Uterus (tissue), 2 donors: ENCODE results near the gene DSG2.

ENCODE experiments used
- CTCF ChIP-seq, 4 experiments: fragments of 200-600 bp in 2 of 4; fragments of 450-650 bp in 2 of 4; sonication (generic) in 2 of 4; IDR thresholded peaks; one replicate each; pipeline ENCODE4 v1.5.1; 2016 to 2019; ENCODE audit warnings: antibody characterized with exemption in 4 of 4, mild to moderate bottlenecking in 2 of 4, moderate library complexity in 1 of 4
- POLR2A ChIP-seq, 2 donors: fragments of 450-650 bp; IDR thresholded peaks; one replicate each; pipeline ENCODE4 v1.6.1; 2016; ENCODE audit warnings: antibody characterized with exemption in 2 of 2, mild to moderate bottlenecking in 1 of 2, moderate library complexity in 1 of 2

- no peak for TF ChIP-seq CTCF (IDR thresholded peaks at IDR 0.05)
- TF ChIP-seq POLR2A (IDR thresholded peaks at IDR 0.05), result no peak
Measured at GRCh38 chr18:31554776-31555175, 56.8 kb downstream of the DSG2 start.
